IMR-90 (cell line): ENCODE measurements around the gene LGALS14. TPM values are rescaled to one million over a fixed set of nuclear protein-coding genes. Genes with fewer than 3 reads are reported as not detected.

Experiments used
- ATAC-seq: fragments of 200-7000 bp; cut with Tn5 transposase; 2 replicates; pipeline ENCODE4 v1.9.1; 2020; ENCODE audit warnings: low read depth, mild to moderate bottlenecking, moderate library complexity
- Bru-seq: library from RNA; stranded (reverse); fragments of 400-500 nt; gene quantifications from one replicate; lab custom pipeline; 2021; lab: Mats Ljungman, UMichigan
- BruChase-seq, 2 experiments: library from RNA; stranded (reverse); fragments of 400-500 nt; gene quantifications; one replicate each; lab custom pipeline; 2021; lab: Mats Ljungman, UMichigan
- BruUV-seq: library from RNA; stranded (reverse); fragments of 400-500 nt; replicated peaks from 2 replicates; lab custom pipeline; 2021; lab: Mats Ljungman, UMichigan
- CTCF ChIA-PET: fragments of 300-600 bp; formaldehyde crosslinking; extraction: SDS; loops from one replicate; lab custom pipeline; 2021; ENCODE audit warnings: antibody characterized with exemption; lab: Yijun Ruan, JAX
- POLR2A ChIA-PET: fragments of 300-600 bp; sonication (Branson Sonifier 250); formaldehyde crosslinking; loops from one replicate; lab custom pipeline; 2022; ENCODE audit warnings: antibody characterized with exemption; ENCODE audit not compliant: unreplicated experiment; lab: Charles Lee
- DNase-seq: peaks from one replicate; pipeline ENCODE4 v3.0.0; 2013
- H2AFZ ChIP-seq: replicated peaks from 2 replicates; pipeline ENCODE3; 2013; ENCODE audit warnings: low read length, mild to moderate bottlenecking; ENCODE audit not compliant: poor library complexity
- H2AK5ac ChIP-seq: 2 replicates; pipeline ENCODE4 v1.6.1; 2013; ENCODE audit warnings: low read depth, low read length, inconsistent platforms
- H2AK9ac ChIP-seq: replicated peaks from 2 replicates; pipeline ENCODE3; 2013; ENCODE audit warnings: mild to moderate bottlenecking, low read depth, low read length, moderate library complexity; ENCODE audit not compliant: poor library complexity
- H2BK120ac ChIP-seq: 2 replicates; pipeline ENCODE4 v1.6.1; 2013; ENCODE audit warnings: low read depth, low read length, inconsistent platforms
- H2BK15ac ChIP-seq: 3 replicates; pipeline ENCODE4 v1.6.1; 2013; ENCODE audit warnings: low read depth, low read length, inconsistent platforms
- H2BK20ac ChIP-seq: 2 replicates; pipeline ENCODE4 v1.6.1; 2013; ENCODE audit warnings: low read depth, mild to moderate bottlenecking, inconsistent platforms, low read length, moderate library complexity
- H2BK5ac ChIP-seq: 2 replicates; pipeline ENCODE4 v1.6.1; 2013; ENCODE audit warnings: mild to moderate bottlenecking, low read depth, low read length, inconsistent platforms; ENCODE audit not compliant: poor library complexity, severe bottlenecking
- H3K14ac ChIP-seq: replicated peaks from 2 replicates; pipeline ENCODE4 v1.6.1; 2013; ENCODE audit warnings: low read depth, low read length, inconsistent platforms
- H3K18ac ChIP-seq: 2 replicates; pipeline ENCODE4 v1.6.1; 2013; ENCODE audit warnings: low read depth, low read length, control low read depth
- H3K23ac ChIP-seq: 2 replicates; pipeline ENCODE4 v1.6.1; 2013; ENCODE audit warnings: low read depth, low read length, inconsistent platforms
- H3K27ac ChIP-seq: 2 replicates; pipeline ENCODE4 v1.5.1; 2013; ENCODE audit warnings: mild to moderate bottlenecking, control low read depth, low read length; ENCODE audit not compliant: insufficient read depth
- H3K27me3 ChIP-seq: 2 replicates; pipeline ENCODE4 v1.6.1; 2013; ENCODE audit warnings: low read length; ENCODE audit not compliant: control insufficient read depth, insufficient read depth
- H3K36me3 ChIP-seq: 2 replicates; pipeline ENCODE4 v1.6.1; 2013; ENCODE audit warnings: low read length, mixed read lengths; ENCODE audit not compliant: control insufficient read depth, insufficient read depth
- H3K4ac ChIP-seq: 2 replicates; pipeline ENCODE4 v1.6.1; 2013; ENCODE audit warnings: low read depth, low read length, inconsistent platforms
- H3K4me1 ChIP-seq: 2 replicates; pipeline ENCODE4 v1.6.1; 2013; ENCODE audit warnings: low read length, mixed read lengths; ENCODE audit not compliant: control insufficient read depth, insufficient read depth
- H3K4me2 ChIP-seq: 2 replicates; pipeline ENCODE4 v1.6.1; 2013; ENCODE audit warnings: low read depth, mild to moderate bottlenecking, control low read depth, low read length, moderate library complexity
- H3K4me3 ChIP-seq: 2 replicates; pipeline ENCODE4 v1.5.1; 2013; ENCODE audit warnings: low read depth, mild to moderate bottlenecking, control low read depth, low read length, moderate library complexity; ENCODE audit not compliant: insufficient read depth
- H3K56ac ChIP-seq: 2 replicates; pipeline ENCODE4 v1.6.1; 2013; ENCODE audit warnings: low read length, inconsistent platforms; ENCODE audit not compliant: insufficient read depth; ENCODE audit errors: extremely low read depth
- H3K79me1 ChIP-seq, 2 experiments: 2 replicates each; pipeline ENCODE4 v1.6.1; 2013; ENCODE audit warnings: low read length in 2 of 2, inconsistent platforms in 1 of 2, low read depth in 1 of 2
- H3K9ac ChIP-seq: 2 replicates; pipeline ENCODE4 v1.6.1; 2013; ENCODE audit warnings: low read depth, low read length, control low read depth
- H3K9me1 ChIP-seq: 2 replicates; pipeline ENCODE4 v1.6.1; 2013; ENCODE audit warnings: low read length, inconsistent platforms; ENCODE audit not compliant: insufficient read depth
- H3K9me3 ChIP-seq: 2 replicates; pipeline ENCODE4 v1.6.1; 2013; ENCODE audit warnings: low read length; ENCODE audit not compliant: control insufficient read depth, insufficient read depth
- H4K20me1 ChIP-seq: 2 replicates; pipeline ENCODE4 v1.6.1; 2013; ENCODE audit warnings: low read length, inconsistent platforms; ENCODE audit not compliant: insufficient read depth
- H4K5ac ChIP-seq: 2 replicates; pipeline ENCODE4 v1.6.1; 2013; ENCODE audit warnings: mild to moderate bottlenecking, low read depth, low read length, control low read depth
- H4K8ac ChIP-seq, 2 experiments: 2 replicates each; pipeline ENCODE4 v1.6.1; 2013; ENCODE audit warnings: low read depth in 2 of 2, low read length in 2 of 2, control low read depth in 1 of 2, inconsistent platforms in 1 of 2
- H4K91ac ChIP-seq: 2 replicates; pipeline ENCODE4 v1.6.1; 2013; ENCODE audit warnings: low read depth, low read length, inconsistent platforms; ENCODE audit not compliant: insufficient read depth
- BHLHE40 ChIP-seq: fragments of 150-350 bp; IDR thresholded peaks from 2 replicates; pipeline ENCODE4 v1.6.1; 2016; ENCODE audit warnings: mild to moderate bottlenecking, low read depth, low read length
- CHD1 ChIP-seq: IDR thresholded peaks from 2 replicates; pipeline ENCODE4 v1.6.1; 2012; ENCODE audit warnings: low read depth, low read length, improper control_type of control experiment
- CTCF ChIP-seq: conservative IDR thresholded peaks from 2 replicates; pipeline ENCODE4 v1.5.1; 2012; ENCODE audit warnings: mild to moderate bottlenecking, low read depth, low read length, improper control_type of control experiment
- FOS ChIP-seq: fragments of 150-350 bp; IDR thresholded peaks from 2 replicates; pipeline ENCODE4 v1.6.1; 2016; ENCODE audit warnings: low read depth, low read length
- MAFK ChIP-seq: IDR thresholded peaks from 2 replicates; pipeline ENCODE4 v1.6.1; 2012; ENCODE audit warnings: low read depth, low read length, improper control_type of control experiment
- MAZ ChIP-seq: IDR thresholded peaks from 2 replicates; pipeline ENCODE4 v1.6.1; 2012; ENCODE audit warnings: low read depth, mild to moderate bottlenecking, low read length, improper control_type of control experiment, moderate library complexity, borderline replicate concordance
- MXI1 ChIP-seq: IDR thresholded peaks from 2 replicates; pipeline ENCODE4 v1.6.1; 2012; ENCODE audit warnings: low read depth, mild to moderate bottlenecking, low read length, moderate library complexity, borderline replicate concordance
- NFE2L2 ChIP-seq: fragments of 150-350 bp; IDR thresholded peaks from 2 replicates; pipeline ENCODE4 v1.6.1; 2016; ENCODE audit warnings: low read depth, mild to moderate bottlenecking, low read length
- RAD21 ChIP-seq: IDR thresholded peaks from 2 replicates; pipeline ENCODE4 v1.6.1; 2012; ENCODE audit warnings: low read length, improper control_type of control experiment
- RCOR1 ChIP-seq: IDR thresholded peaks from 2 replicates; pipeline ENCODE4 v1.6.1; 2012; ENCODE audit warnings: mild to moderate bottlenecking, low read length, improper control_type of control experiment; ENCODE audit not compliant: insufficient replicate concordance
- RFX5 ChIP-seq: IDR thresholded peaks from 2 replicates; pipeline ENCODE4 v1.8.0; 2012; ENCODE audit warnings: low read depth, mild to moderate bottlenecking, low read length, moderate library complexity
- SMC3 ChIP-seq: fragments of 150-350 bp; IDR thresholded peaks from 2 replicates; pipeline ENCODE4 v1.6.1; 2016; ENCODE audit warnings: low read depth, mild to moderate bottlenecking, antibody characterized with exemption, low read length, moderate library complexity
- WGBS, 2 experiments: methylation state at CpG; one replicate each; pipeline versions ENCODE4 v1.1.5 to v1.1.7; 2013; ENCODE audit warnings: missing lambda C conversion rate in 2 of 2; ENCODE audit not compliant: insufficient read length in 1 of 2; ENCODE audit errors: extremely low coverage in 2 of 2; 5-methylcytosine and 5-hydroxymethylcytosine counted together
- dilution Hi-C: fragments of 300-500 bp; cut with HindIII; formaldehyde crosslinking; loops from one replicate; pipeline ENCODE4 v1.14.3; 2018; ENCODE audit warnings: low sequenced_read_pairs; ENCODE audit not compliant: unreplicated experiment
- in situ Hi-C: fragments of 300-500 bp; cut with MboI; formaldehyde crosslinking; loops from 3 replicates; pipeline ENCODE4 v1.14.3; 2019; ENCODE audit warnings: low sequenced_read_pairs, inconsistent platforms, mixed read lengths
- intact Hi-C: fragments of 100-400 bp; cut with micrococcal nuclease; formaldehyde crosslinking; loops from 2 replicates; pipeline ENCODE4 v1.10.0; 2022
- long read RNA-seq: library from polyadenylated mRNA; unstranded; transcript quantifications from one replicate; pipeline ENCODE4 v2.0.0, GENCODE V29; 2021; ENCODE audit not compliant: unreplicated experiment
- polyA plus RNA-seq, 3 experiments: library from polyadenylated mRNA; depleted of rRNA; stranded (reverse); fragments of >200 nt; gene quantifications; 2 replicates each; pipeline ENCODE4 v1.2.3, GENCODE V29; 2012; ENCODE audit warnings: low replicate concordance in 1 of 3
- total RNA-seq: library from RNA; depleted of rRNA; stranded (reverse); fragments of >200 nt; gene quantifications from 2 replicates; pipeline ENCODE4 v1.2.3, GENCODE V29; 2012; rRNA removed

The LGALS14 gene
- total RNA-seq (not detected in 2 replicates), polyA plus RNA-seq (2012; rRNA removed) (not detected in 2 replicates), Bru-seq, nascent RNA (not detected), BruChase-seq, experiment 1, labeled RNA remaining after a 6-hour chase (not detected), BruChase-seq, experiment 2, labeled RNA remaining after a 2-hour chase (not detected)
- polyA plus RNA-seq (2012; cell fraction: cytosol; rRNA removed) = not detected in 2 replicates
- not detected in 2 replicates for polyA plus RNA-seq (2012; cell fraction: nucleus; rRNA removed; ENCODE audit: low replicate concordance)
- long read RNA-seq = 0 reads

- Histone ChIP-seq H2BK15ac (no peak within 1 kb of the TSS), H4K20me1 (no peaks in the 10 kb centered on the region), H2AK5ac (no peak within 1 kb of the TSS), H3K4me1 (no peaks in the 10 kb centered on the region), H4K5ac (no peak within 1 kb of the TSS), H3K79me1 (no peaks in the 10 kb centered on the region), H4K91ac (no peak within 1 kb of the TSS), H2AK9ac (no peak within 1 kb of the TSS), H3K4me2 (no peak within 1 kb of the TSS), H3K18ac (no peak within 1 kb of the TSS), H4K8ac (no peak within 1 kb of the TSS), H2BK120ac (no peak within 1 kb of the TSS), H3K56ac (no peak within 1 kb of the TSS), H3K14ac (no peak within 1 kb of the TSS), H3K9ac (no peak within 1 kb of the TSS), H2BK20ac (no peak within 1 kb of the TSS), H3K27ac (no peak within 1 kb of the TSS), H3K27me3 (no peaks in the 10 kb centered on the region), H3K36me3 (no peaks in the 10 kb centered on the region), H3K9me1 (no peaks in the 10 kb centered on the region), H3K23ac (no peak within 1 kb of the TSS), H3K4me3 (no peak within 1 kb of the TSS), H3K9me3 (no peaks in the 10 kb centered on the region), H2AFZ (no peak within 1 kb of the TSS), H3K4ac (no peak within 1 kb of the TSS), H2BK5ac (no peak within 1 kb of the TSS)
- WGBS, 2 experiments = 40% methylated on average over 2 of the region's 6 CpGs; no CpG with 5 or more reads in 1 of the 2 experiments
- BruUV-seq = no TSS peak
- TF ChIP-seq BHLHE40 (no peak), MXI1 (no peak), FOS (no peak), RFX5 (no peak), MAZ (no peak), SMC3 (no peak), CTCF (no peak), CHD1 (no peak), RCOR1 (no peak), RAD21 (no peak), NFE2L2 (no peak), MAFK (no peak)
- dilution Hi-C loops = no loop called here
- no peak for ATAC-seq
- DNase-seq = no peak
- ChIA-PET CTCF (no interaction called here), POLR2A (no interaction called here)
- intact Hi-C loops = no loop called here
- in situ Hi-C loops = no loop called here
These were observed at the start of gene LGALS14 for GRCh38 chr19:39704181-39705044. TSS of gene LGALS14 (plus strand) at chr19:39704481. CDS start at chr19:39704529, 48 bp downstream.
